HepG2 (cell line): ENCODE results near the gene RIPOR3. TPM values are rescaled to one million over a fixed set of nuclear protein-coding genes. Genes with fewer than 3 reads are reported as not detected.

Source experiments
- ATM ChIP-seq: fragments of 450-650 bp; IDR thresholded peaks from 2 replicates; pipeline ENCODE4 v1.7.1; 2017; ENCODE audit warnings: mild to moderate bottlenecking, borderline replicate concordance
- IRF1 ChIP-seq: sonication (generic); formaldehyde crosslinking; IDR thresholded peaks from 2 replicates; pipeline ENCODE4 v1.4.0; 2020; ENCODE audit warnings: low read depth, mild to moderate bottlenecking, missing genetic modification reagents
- KDM5A ChIP-seq: fragments of 200-600 bp; sonication (generic); IDR thresholded peaks from 2 replicates; pipeline ENCODE4 v1.7.0; 2018; ENCODE audit warnings: antibody characterized with exemption, mild to moderate bottlenecking, low read length, borderline replicate concordance
- KLF9 ChIP-seq: IDR thresholded peaks from 2 replicates; pipeline ENCODE4 v1.6.1; 2016; ENCODE audit warnings: low read depth
- MIER2 ChIP-seq: IDR thresholded peaks from 2 replicates; pipeline ENCODE4 v1.6.1; 2016; ENCODE audit warnings: missing biosample characterization, missing genetic modification reagents
- MXD4 ChIP-seq: IDR thresholded peaks from 2 replicates; pipeline ENCODE4 v1.6.1; 2016; ENCODE audit warnings: mild to moderate bottlenecking, missing biosample characterization, missing genetic modification reagents
- RBM39 ChIP-seq: fragments of 200-400 bp; formaldehyde crosslinking; IDR thresholded peaks from one replicate; pipeline ENCODE4 v1.6.1; 2018; ENCODE audit warnings: antibody characterized with exemption, mild to moderate bottlenecking, low read depth, low read length; ENCODE audit not compliant: poor library complexity, severe bottlenecking
- RFXAP ChIP-seq: sonication (generic); formaldehyde crosslinking; IDR thresholded peaks from 2 replicates; pipeline ENCODE4 v1.4.0; 2020; ENCODE audit warnings: missing genetic modification reagents, borderline replicate concordance
- RORA ChIP-seq: sonication (generic); formaldehyde crosslinking; IDR thresholded peaks from 2 replicates; pipeline ENCODE4 v1.5.0; 2020; ENCODE audit warnings: mild to moderate bottlenecking, missing genetic modification reagents, moderate library complexity
- SMAD3 ChIP-seq: sonication (generic); formaldehyde crosslinking; IDR thresholded peaks from 2 replicates; pipeline ENCODE4 v1.4.0; 2020; ENCODE audit warnings: missing genetic modification reagents
- SOX13 ChIP-seq, 3 experiments: fragments of 450-650 bp in 1 of 3; sonication (generic) in 1 of 3; formaldehyde crosslinking in 1 of 3; IDR thresholded peaks in 2 of 3; conservative IDR thresholded peaks in 1 of 3; 2 replicates each; pipeline versions ENCODE4 v1.5.0 to v1.6.1; 2016 to 2020; ENCODE audit warnings: antibody characterized with exemption in 1 of 3, mild to moderate bottlenecking in 1 of 3, missing compliant biosample characterization in 1 of 3, missing genetic modification reagents in 1 of 3, moderate library complexity in 1 of 3
- SPEN ChIP-seq: sonication (generic); formaldehyde crosslinking; IDR thresholded peaks from 2 replicates; pipeline ENCODE4 v1.5.1; 2020; ENCODE audit warnings: low read depth, mild to moderate bottlenecking, missing genetic modification reagents
- SRSF1 ChIP-seq: fragments of 200-400 bp; formaldehyde crosslinking; optimal IDR thresholded peaks from 2 replicates; pipeline ENCODE3; 2017; ENCODE audit warnings: mild to moderate bottlenecking, low read depth, low read length, moderate library complexity
- ZBTB49 ChIP-seq: sonication (generic); formaldehyde crosslinking; IDR thresholded peaks from 2 replicates; pipeline ENCODE4 v1.4.0; 2020; ENCODE audit warnings: missing genetic modification reagents, borderline replicate concordance
- ZKSCAN5 ChIP-seq: sonication (generic); formaldehyde crosslinking; IDR thresholded peaks from 2 replicates; pipeline ENCODE4 v1.5.1; 2020; ENCODE audit warnings: mild to moderate bottlenecking, missing genetic modification reagents
- ZNF343 ChIP-seq: sonication (generic); formaldehyde crosslinking; IDR thresholded peaks from 2 replicates; pipeline ENCODE4 v1.4.0; 2020; ENCODE audit warnings: mild to moderate bottlenecking, missing genetic modification reagents
- ZNF574 ChIP-seq: sonication (generic); formaldehyde crosslinking; IDR thresholded peaks from 2 replicates; pipeline ENCODE4 v1.4.0; 2020; ENCODE audit warnings: missing genetic modification reagents
- ZNF691 ChIP-seq: sonication (generic); formaldehyde crosslinking; IDR thresholded peaks from 2 replicates; pipeline ENCODE4 v1.4.0; 2020; ENCODE audit warnings: missing genetic modification reagents, low read depth, mild to moderate bottlenecking, borderline replicate concordance
- ZNF704 ChIP-seq: sonication (generic); formaldehyde crosslinking; IDR thresholded peaks from 2 replicates; pipeline ENCODE4 v1.8.1; 2023; ENCODE audit warnings: mild to moderate bottlenecking, inconsistent platforms, moderate library complexity, missing genetic modification reagents, borderline replicate concordance
- polyA plus RNA-seq, 8 experiments: library from polyadenylated mRNA; depleted of rRNA in 3 of 8; stranded (reverse) in 7 of 8; unstranded in 1 of 8; fragments of >200 nt; fragmentation: Illumina TruSeq in 4 of 8; extraction: Trizol in 4 of 8; gene quantifications; 2 replicates each; pipeline versions ENCODE4 v1.2.1 to v1.2.3, GENCODE V29; 2011 to 2016; ENCODE audit warnings: low read depth in 4 of 8, missing spikeins in 1 of 8, mixed read lengths in 1 of 8; ENCODE audit not compliant: insufficient read depth in 1 of 8
- total RNA-seq, 5 experiments: library from RNA; depleted of rRNA; stranded (reverse); fragments of >200 nt; fragmentation: Illumina TruSeq; extraction: Trizol; gene quantifications; 2 replicates each; pipeline ENCODE4 v1.2.3, GENCODE V29; 2016; ENCODE audit warnings: low read depth in 1 of 5

RIPOR3 gene
- total and polyA plus RNA-seq, 2 of the 13 experiments (the other 11 are each of a cell fraction or from before 2014, with no cell fraction given) = 0.18 TPM; not detected in 1

- TF ChIP-seq IRF1 (CRISPR knock-in tag) (no peak), RBM39 (peak; percentile 59), ZNF343 (CRISPR knock-in tag) (no peak; the same call in 1 of the 2 replicates), MIER2 (CRISPR knock-in tag) (peak; percentile 23; the same call in 1 of the 2 replicates), ATM (no peak), ZNF574 (peak; percentile 78), SMAD3 (CRISPR knock-in tag) (no peak; the same call in 1 of the 2 replicates), SOX13 (IDR thresholded peaks at IDR 0.05) (no peak), SOX13 (CRISPR knock-in tag; conservative IDR thresholded peaks at IDR 0.05 in 1 of 2, IDR thresholded peaks at IDR 0.05 in 1 of 2) (peak in 1 of 2 experiments; percentile 8; a peak in 1 of 4 replicates), ZNF691 (CRISPR knock-in tag) (peak; percentile 41; the same call in 1 of the 2 replicates), RFXAP (CRISPR knock-in tag) (peak; percentile 80), KDM5A (peak; percentile 74), RORA (CRISPR knock-in tag) (no peak), SPEN (peak; percentile 94), ZNF704 (CRISPR knock-in tag) (peak; percentile 79), SRSF1 (peak; percentile 78), ZBTB49 (CRISPR knock-in tag) (no peak), MXD4 (CRISPR knock-in tag) (no peak; the same call in none of the 2 replicates), KLF9 (CRISPR knock-in tag) (no peak), ZKSCAN5 (CRISPR knock-in tag) (no peak)
Measured at GRCh38 chr20:50731055-50731929, 40.0 kb upstream of the RIPOR3 start, which contains the start of gene PARD6B (continued).
